Activated CD4-positive, alpha-beta T cell treated with anti-CD3 and anti-CD28 coated beads for 24 hours (primary cell): Measurements from ENCODE around the gene SERBP1.
"Not testable (repeated sequence)": the region's sequence is repeated elsewhere in the genome, so short reads cannot be mapped to it uniquely, and the experiment has no call there.

ENCODE experiments used
- DNase-seq, 2 donors: peaks; one replicate each; pipeline ENCODE4 v3.0.0-alpha.2; 2020; ENCODE audit warnings: low read depth in 2 of 2

The SERBP1 gene

GRCh38 chr1:67440339-67440738 lies 10.1 kb upstream of the SERBP1 start:
- no peak for DNase-seq

GRCh38 chr1:67439277-67440029 lies 9.3 kb upstream of the SERBP1 start:
- no peak for DNase-seq

- DNase-seq, result no peak
Observed at GRCh38 chr1:67437961-67438360, 7.8 kb upstream of the SERBP1 start.

DNA sequence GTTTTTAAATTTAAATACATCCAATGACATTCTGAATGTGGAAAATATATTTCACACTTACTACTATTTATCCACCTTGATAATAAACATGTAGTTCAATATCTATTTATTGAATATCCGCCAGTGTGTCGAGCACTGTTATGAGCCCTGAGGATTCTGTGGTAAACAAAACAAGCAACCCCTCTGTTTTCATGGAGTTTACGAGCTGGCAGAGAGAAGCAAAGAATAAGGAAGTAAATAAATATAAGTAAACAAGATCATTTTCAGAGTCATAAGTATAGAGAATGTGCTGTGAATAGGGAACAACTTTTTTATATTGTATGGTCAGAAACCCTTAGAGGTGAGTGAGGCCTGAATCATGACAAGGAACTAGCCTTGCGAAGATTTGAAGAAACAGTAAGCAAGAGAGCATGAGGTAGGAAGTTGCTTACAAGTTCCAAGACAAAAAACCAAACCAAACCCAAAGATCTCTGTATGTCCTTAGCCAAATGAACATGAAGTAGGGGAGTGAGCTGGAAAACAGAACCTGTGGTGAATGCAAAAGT lies 6.4 kb upstream of the SERBP1 start:
- no peak for DNase-seq

- DNase-seq, result no peak
Observed at GRCh38 chr1:67434491-67434890, 4.3 kb upstream of the SERBP1 start.

- no peak for DNase-seq
Observed at GRCh38 chr1:67433837-67434236, 3.6 kb upstream of the SERBP1 start.

GRCh38 chr1:67432745-67433144 lies 2.5 kb upstream of the SERBP1 start:
- no peak for DNase-seq

GRCh38 chr1:67431869-67432578 lies 1.8 kb upstream of the SERBP1 start:
- no peak for DNase-seq

- DNase-seq, result no peak
Observed at GRCh38 chr1:67431156-67431765, 1.1 kb upstream of the SERBP1 start.

GRCh38 chr1:67429528-67430357 lies 459 bp downstream of the SERBP1 start:
- DNase-seq, result peak in 1 of 2 donors; percentile 15

- DNase-seq, result peak; percentile 27 to 28
Observed at GRCh38 chr1:67429011-67429527, 1.1 kb downstream of the SERBP1 start.

- DNase-seq, result no peak
Observed at GRCh38 chr1:67427947-67428346, 2.3 kb downstream of the SERBP1 start.

DNA sequence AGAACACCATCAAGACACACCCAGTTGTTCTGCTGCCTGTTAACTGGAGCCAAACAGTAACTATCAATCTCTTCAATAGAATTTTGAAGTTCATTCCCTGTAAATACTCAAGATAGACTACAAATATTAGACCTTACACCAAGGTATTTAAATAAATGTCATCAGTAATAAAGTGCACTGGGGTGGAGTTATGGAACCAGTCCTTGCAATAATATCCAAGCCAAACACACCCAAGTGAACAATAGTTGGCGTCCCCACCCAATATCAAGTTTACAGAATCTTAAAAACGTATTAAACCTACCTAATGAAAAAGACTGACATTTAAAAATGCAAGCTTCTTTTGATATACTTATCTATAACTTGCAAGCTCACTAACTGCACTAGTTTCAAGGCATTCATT lies 2.7 kb downstream of the SERBP1 start:
- DNase-seq, result no peak

- DNase-seq, result no peak
Observed at GRCh38 chr1:67420835-67421492, 9.2 kb downstream of the SERBP1 start.

GRCh38 chr1:67418839-67419586 lies 11.2 kb downstream of the SERBP1 start:
- DNase-seq, result no peak

DNA sequence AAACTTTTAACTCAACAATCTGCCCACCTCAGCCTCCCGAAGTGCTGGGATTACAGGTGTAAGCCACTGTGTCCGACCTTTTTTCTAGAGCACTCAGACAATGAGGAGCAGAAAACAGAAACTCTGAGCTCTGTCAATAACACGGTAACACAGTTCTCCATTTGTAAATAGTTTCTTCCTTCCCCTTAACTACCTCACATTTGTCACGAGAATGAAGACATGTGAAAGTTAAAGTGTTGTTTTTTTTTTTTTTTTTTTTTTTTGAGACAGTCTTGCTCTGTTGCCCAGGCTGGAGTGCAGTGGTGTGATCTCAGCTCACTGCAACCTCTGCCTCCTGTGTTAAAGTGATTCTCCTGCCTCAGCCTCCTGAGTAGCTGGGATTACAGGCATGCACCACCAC lies 12.5 kb downstream of the SERBP1 start:
- DNase-seq, result not testable (repeated sequence)

DNA sequence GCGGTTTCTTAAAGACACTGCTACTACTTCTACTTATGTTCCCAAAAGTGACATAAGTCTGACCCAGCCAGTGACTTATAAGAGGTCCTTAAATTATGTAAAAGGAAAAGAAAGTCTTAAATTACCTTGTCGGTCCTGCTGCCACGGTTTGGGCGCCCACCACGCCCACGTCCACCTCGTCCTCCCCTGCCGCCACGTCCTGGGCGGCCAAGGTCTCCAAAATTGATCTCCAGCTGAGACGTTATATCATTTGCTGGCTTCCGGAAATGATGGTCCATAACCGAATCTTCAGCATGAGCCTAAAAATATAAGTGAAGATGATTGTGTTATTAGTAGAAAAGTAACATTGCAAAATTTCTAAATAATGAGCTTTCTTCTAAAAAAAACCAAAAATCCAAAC lies 15.2 kb downstream of the SERBP1 start:
- DNase-seq, result no peak

DNA sequence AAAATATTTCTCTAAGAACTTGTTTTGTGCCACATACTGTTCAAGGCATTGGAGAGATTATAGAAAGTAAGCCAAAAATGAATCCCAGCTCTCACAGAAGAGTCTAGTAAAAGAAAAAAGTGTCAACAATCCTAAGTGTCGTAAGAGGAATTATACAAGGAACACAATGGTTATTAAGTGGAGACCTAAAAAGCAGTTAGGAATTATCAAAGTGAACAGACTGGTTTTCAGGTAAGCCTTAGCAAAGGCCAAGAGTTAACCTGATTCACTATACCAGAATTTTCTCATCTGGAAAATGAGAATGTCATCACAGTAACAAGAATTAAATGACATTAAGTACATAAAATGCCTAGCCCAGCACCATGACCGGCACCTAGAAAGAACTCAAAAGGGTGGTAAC lies 15.6 kb downstream of the SERBP1 start:
- DNase-seq, result no peak

DNA sequence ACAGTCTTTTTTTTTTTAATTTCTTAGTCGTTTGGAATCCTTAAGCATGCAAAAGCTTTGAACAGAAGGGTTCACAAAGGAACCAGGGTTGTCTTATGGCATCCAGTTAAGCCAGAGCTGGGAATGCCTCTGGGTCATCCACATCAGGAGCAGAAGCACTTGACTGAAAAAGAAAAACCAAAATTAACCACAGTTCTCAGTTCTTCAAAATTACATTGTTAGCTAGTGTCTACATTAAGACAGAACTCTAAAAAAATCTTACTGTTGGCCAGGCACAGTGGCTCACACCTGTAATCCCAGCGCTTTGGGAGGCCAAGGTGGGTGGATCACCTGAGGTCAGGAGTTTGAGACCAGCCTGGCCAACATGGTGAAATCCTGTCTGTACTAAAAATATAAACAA lies 17.1 kb downstream of the SERBP1 start:
- not testable (repeated sequence) for DNase-seq

DNA sequence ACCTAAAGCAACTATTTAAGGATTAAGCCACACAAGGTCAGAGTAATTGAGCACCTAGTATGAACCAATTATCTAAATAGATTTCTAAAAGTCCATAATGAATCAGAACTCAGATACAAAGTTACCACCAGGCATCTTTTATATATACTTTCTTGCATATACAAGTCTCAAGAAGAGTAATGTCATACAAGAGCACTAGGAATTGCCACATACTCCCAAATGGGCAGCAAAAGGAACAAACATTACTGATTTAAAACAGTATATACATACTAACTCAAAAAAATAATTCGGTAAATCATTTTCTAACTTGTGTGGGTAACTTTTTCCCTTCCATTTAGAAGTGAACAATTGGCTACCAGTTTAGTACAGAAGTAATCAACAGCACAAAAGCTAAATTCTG lies 22.1 kb downstream of the SERBP1 start:
- DNase-seq, result no peak
